Thyroid gland (tissue), 4 donors: ENCODE data around the gene EPS8.

Source experiments
- POLR2A ChIP-seq, 2 donors: fragments of 450-650 bp; IDR thresholded peaks; one replicate each; pipeline ENCODE4 v1.6.1; 2017; ENCODE audit warnings: antibody characterized with exemption in 2 of 2, mild to moderate bottlenecking in 2 of 2, moderate library complexity in 1 of 2
- TF ChIP-seq, protein P1 (sequence below), 6 experiments: fragments of 200-600 bp in 3 of 6; fragments of 450-650 bp in 3 of 6; sonication (generic) in 3 of 6; IDR thresholded peaks; one replicate each; pipeline ENCODE4 v1.5.1; 2016 to 2019; ENCODE audit warnings: antibody characterized with exemption in 6 of 6, mild to moderate bottlenecking in 2 of 6, inconsistent platforms in 1 of 6, moderate library complexity in 1 of 6

DNA sequence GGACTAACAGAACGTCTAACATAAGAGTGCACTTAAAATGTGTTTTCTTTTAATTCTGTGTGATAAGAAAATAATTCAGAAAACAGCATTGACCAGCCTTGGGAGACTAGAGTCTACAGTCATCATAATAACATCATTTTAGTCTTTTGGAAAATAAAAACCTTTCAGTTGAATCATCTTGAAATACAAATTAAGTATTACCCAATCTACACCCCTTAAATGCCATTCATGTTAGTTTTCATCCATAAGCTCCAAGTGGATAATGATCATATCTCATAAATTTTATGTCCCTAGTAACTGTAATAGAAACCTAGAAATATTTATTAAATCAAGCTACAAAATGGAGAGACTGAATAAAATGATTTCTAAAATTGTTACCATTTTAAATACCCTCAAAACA, 32.4 kb downstream of the EPS8 start:
- TF ChIP-seq, protein P1, sequence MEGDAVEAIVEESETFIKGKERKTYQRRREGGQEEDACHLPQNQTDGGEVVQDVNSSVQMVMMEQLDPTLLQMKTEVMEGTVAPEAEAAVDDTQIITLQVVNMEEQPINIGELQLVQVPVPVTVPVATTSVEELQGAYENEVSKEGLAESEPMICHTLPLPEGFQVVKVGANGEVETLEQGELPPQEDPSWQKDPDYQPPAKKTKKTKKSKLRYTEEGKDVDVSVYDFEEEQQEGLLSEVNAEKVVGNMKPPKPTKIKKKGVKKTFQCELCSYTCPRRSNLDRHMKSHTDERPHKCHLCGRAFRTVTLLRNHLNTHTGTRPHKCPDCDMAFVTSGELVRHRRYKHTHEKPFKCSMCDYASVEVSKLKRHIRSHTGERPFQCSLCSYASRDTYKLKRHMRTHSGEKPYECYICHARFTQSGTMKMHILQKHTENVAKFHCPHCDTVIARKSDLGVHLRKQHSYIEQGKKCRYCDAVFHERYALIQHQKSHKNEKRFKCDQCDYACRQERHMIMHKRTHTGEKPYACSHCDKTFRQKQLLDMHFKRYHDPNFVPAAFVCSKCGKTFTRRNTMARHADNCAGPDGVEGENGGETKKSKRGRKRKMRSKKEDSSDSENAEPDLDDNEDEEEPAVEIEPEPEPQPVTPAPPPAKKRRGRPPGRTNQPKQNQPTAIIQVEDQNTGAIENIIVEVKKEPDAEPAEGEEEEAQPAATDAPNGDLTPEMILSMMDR (IDR thresholded peaks at IDR 0.05): no peak
- TF ChIP-seq POLR2A (IDR thresholded peaks at IDR 0.05): no peak
